Liver (tissue), 9 donors: ENCODE data around the gene EXOG. TPM values are rescaled to one million over a fixed set of nuclear protein-coding genes. Genes with fewer than 3 reads are reported as not detected.

ENCODE experiments used
- DNase-seq: peaks from one replicate; pipeline ENCODE4 v3.0.0-alpha.2; 2017; ENCODE audit warnings: low spot score
- H3K27ac ChIP-seq, 2 donors: one replicate each; pipeline ENCODE4 v1.7.0; 2013; ENCODE audit warnings: inconsistent platforms in 2 of 2, low read length in 2 of 2, control low read depth in 1 of 2, low read depth in 1 of 2, mild to moderate bottlenecking in 1 of 2
- H3K27me3 ChIP-seq, 4 donors: one replicate each; pipeline versions ENCODE4 v1.6.1 to v1.7.0; 2013; ENCODE audit warnings: low read length in 3 of 4, inconsistent platforms in 1 of 4, mild to moderate bottlenecking in 1 of 4, moderate library complexity in 1 of 4; ENCODE audit not compliant: control insufficient read depth in 4 of 4, insufficient read depth in 4 of 4
- H3K36me3 ChIP-seq, 4 donors: one replicate each; pipeline versions ENCODE4 v1.6.1 to v1.7.0; 2013; ENCODE audit warnings: low read length in 3 of 4, mild to moderate bottlenecking in 3 of 4, low read depth in 1 of 4, moderate library complexity in 1 of 4; ENCODE audit not compliant: control insufficient read depth in 4 of 4, insufficient read depth in 3 of 4
- H3K4me1 ChIP-seq, 4 donors: one replicate each; pipeline versions ENCODE4 v1.6.1 to v1.7.0; 2013; ENCODE audit warnings: low read length in 3 of 4, mild to moderate bottlenecking in 3 of 4, moderate library complexity in 1 of 4; ENCODE audit not compliant: control insufficient read depth in 4 of 4, insufficient read depth in 4 of 4
- H3K4me3 ChIP-seq, 3 donors: one replicate each; pipeline versions ENCODE4 v1.6.1 to v1.7.0; 2013; ENCODE audit warnings: low read length in 3 of 3, control low read depth in 1 of 3, low read depth in 1 of 3, mild to moderate bottlenecking in 1 of 3
- H3K9ac ChIP-seq, 2 donors: one replicate each; pipeline ENCODE4 v1.7.0; 2013; ENCODE audit warnings: low read length in 2 of 2, mild to moderate bottlenecking in 2 of 2, moderate library complexity in 2 of 2, control low read depth in 1 of 2, low read depth in 1 of 2
- H3K9me3 ChIP-seq, 4 donors: one replicate each; pipeline versions ENCODE4 v1.6.1 to v1.7.0; 2013; ENCODE audit warnings: low read length in 3 of 4; ENCODE audit not compliant: control insufficient read depth in 4 of 4
- ATF3 ChIP-seq: IDR thresholded peaks from 2 replicates; pipeline ENCODE4 v1.6.1; 2016; ENCODE audit warnings: antibody characterized with exemption
- CTCF ChIP-seq: fragments of 150-350 bp; IDR thresholded peaks from 2 replicates; pipeline ENCODE4 v1.5.1; 2017; ENCODE audit warnings: improper control_type of control experiment, low read depth, low read length; ENCODE audit not compliant: missing input control
- EGR1 ChIP-seq, 2 donors: IDR thresholded peaks; 2 replicates each; pipeline ENCODE4 v1.6.1; 2016 to 2018; ENCODE audit warnings: antibody characterized with exemption in 2 of 2, low read depth in 2 of 2
- GABPA ChIP-seq, 2 donors: IDR thresholded peaks in 1 of 2; conservative IDR thresholded peaks in 1 of 2; 2 replicates each; pipeline ENCODE4 v1.6.1; 2016; ENCODE audit warnings: antibody characterized with exemption in 2 of 2, mild to moderate bottlenecking in 1 of 2, moderate library complexity in 1 of 2
- HNF4A ChIP-seq, 2 donors: conservative IDR thresholded peaks; 2 replicates each; pipeline ENCODE4 v1.6.1; 2016; ENCODE audit warnings: antibody characterized with exemption in 2 of 2, mild to moderate bottlenecking in 2 of 2
- HNF4G ChIP-seq: IDR thresholded peaks from 2 replicates; pipeline ENCODE4 v1.6.1; 2016; ENCODE audit warnings: antibody characterized with exemption
- JUND ChIP-seq, 2 donors: IDR thresholded peaks; 2 replicates each; pipeline ENCODE4 v1.6.1; 2016; ENCODE audit warnings: antibody characterized with exemption in 2 of 2
- NR2F2 ChIP-seq: IDR thresholded peaks from 2 replicates; pipeline ENCODE4 v1.6.1; 2016; ENCODE audit warnings: antibody characterized with exemption
- REST ChIP-seq: IDR thresholded peaks from 2 replicates; pipeline ENCODE4 v1.6.1; 2016; ENCODE audit warnings: antibody characterized with exemption, mild to moderate bottlenecking
- RXRA ChIP-seq, 2 donors: IDR thresholded peaks; 2 replicates each; pipeline ENCODE4 v1.6.1; 2017 to 2018; ENCODE audit warnings: antibody characterized with exemption in 2 of 2, mild to moderate bottlenecking in 1 of 2
- SP1 ChIP-seq: IDR thresholded peaks from 2 replicates; pipeline ENCODE4 v1.6.1; 2018; ENCODE audit warnings: antibody characterized with exemption, mild to moderate bottlenecking
- TAF1 ChIP-seq: conservative IDR thresholded peaks from 2 replicates; pipeline ENCODE4 v1.6.1; 2016; ENCODE audit warnings: antibody characterized with exemption, mild to moderate bottlenecking
- YY1 ChIP-seq: IDR thresholded peaks from 2 replicates; pipeline ENCODE4 v1.6.1; 2016; ENCODE audit warnings: antibody characterized with exemption, mild to moderate bottlenecking
- ZBTB33 ChIP-seq: IDR thresholded peaks from 2 replicates; pipeline ENCODE4 v1.6.1; 2016; ENCODE audit warnings: antibody characterized with exemption
- WGBS: extraction: QIAGEN DNeasy Blood & Tissue Kit; methylation state at CpG from one replicate; pipeline ENCODE4 v1.1.7; 2013; 5-methylcytosine and 5-hydroxymethylcytosine counted together
- polyA plus RNA-seq, 2 donors: library from polyadenylated mRNA; stranded (reverse) in 1 of 2; unstranded in 1 of 2; fragments of 200-250 nt in 1 of 2; fragments of >200 nt in 1 of 2; fragmentation: Nextera tagmentation in 1 of 2; extraction: Ambion mirVana in 1 of 2; gene quantifications; one replicate each; pipeline versions ENCODE4 v1.2.1 to v1.2.3, GENCODE V29; 2013 to 2015
- total RNA-seq, 2 donors: library from RNA; depleted of rRNA; stranded (reverse); fragments of >200 nt; gene quantifications; one replicate each; pipeline ENCODE4 v1.2.3, GENCODE V29; 2014
- donor health status: healthy.
- donor health status: healthy.
- donor health status: healthy.
- donor health status: healthy.
- donor health status: healthy.

Gene EXOG
- total and polyA plus RNA-seq, 4 donors, result 2.1 to 4.4 (median 3.9) TPM

- Histone ChIP-seq H3K9me3 (no peaks in the 10 kb centered on the region), H3K9ac (no peak overlapping the region), H3K4me3 (no peak overlapping the region), H3K27ac (no peak overlapping the region), H3K4me1 (peaks cover 2 to 31% (median 18%) of the 10 kb centered on the region in 4 donors), H3K27me3 (no peaks in the 10 kb centered on the region), H3K36me3 (no peaks in the 10 kb centered on the region)
- 100% methylated on average over 1 of the region's 1 CpG for WGBS
- no peak for DNase-seq
- TF ChIP-seq CTCF (no peak), HNF4A (conservative IDR thresholded peaks at IDR 0.05) (no peak), RXRA (IDR thresholded peaks at IDR 0.05) (no peak), HNF4G (no peak), REST (no peak), TAF1 (no peak), NR2F2 (no peak), EGR1 (IDR thresholded peaks at IDR 0.05; ENCODE audit: low read depth in 2 of 2) (no peak), ZBTB33 (no peak), GABPA (IDR thresholded peaks at IDR 0.05 in 1 of 2, conservative IDR thresholded peaks at IDR 0.05 in 1 of 2) (no peak)
Measured at GRCh38 chr3:38465588-38466154, 30.5 kb upstream of the EXOG start.

- WGBS, result 39% methylated on average over 1 of the region's 1 CpG
- Histone ChIP-seq H3K27me3 (no peaks in the 10 kb centered on the region), H3K36me3 (no peaks in the 10 kb centered on the region), H3K4me1 (peaks cover 7 to 44% (median 34%) of the 10 kb centered on the region in 4 donors), H3K4me3 (no peak overlapping the region), H3K9ac (no peak overlapping the region), H3K27ac (peak overlapping the region; percentile 43 to 66), H3K9me3 (no peaks in the 10 kb centered on the region)
- no peak for DNase-seq
- no peak for TF ChIP-seq ATF3
- no peak for TF ChIP-seq EGR1 (IDR thresholded peaks at IDR 0.05; ENCODE audit: low read depth in 2 of 2)
- TF ChIP-seq REST, result no peak
- no peak for TF ChIP-seq HNF4G
- peak; percentile 63 to 70 for TF ChIP-seq HNF4A (conservative IDR thresholded peaks at IDR 0.05)
- no peak for TF ChIP-seq NR2F2
- no peak for TF ChIP-seq ZBTB33
- peak; percentile 60 to 74 for TF ChIP-seq RXRA (IDR thresholded peaks at IDR 0.05)
- no peak for TF ChIP-seq JUND (IDR thresholded peaks at IDR 0.05)
- no peak for TF ChIP-seq CTCF
- TF ChIP-seq YY1, result no peak
- no peak for TF ChIP-seq TAF1
- TF ChIP-seq SP1, result no peak
Measured at GRCh38 chr3:38468765-38469164, 27.4 kb upstream of the EXOG start.
